ENCODE results near the gene SGK1.

DNA sequence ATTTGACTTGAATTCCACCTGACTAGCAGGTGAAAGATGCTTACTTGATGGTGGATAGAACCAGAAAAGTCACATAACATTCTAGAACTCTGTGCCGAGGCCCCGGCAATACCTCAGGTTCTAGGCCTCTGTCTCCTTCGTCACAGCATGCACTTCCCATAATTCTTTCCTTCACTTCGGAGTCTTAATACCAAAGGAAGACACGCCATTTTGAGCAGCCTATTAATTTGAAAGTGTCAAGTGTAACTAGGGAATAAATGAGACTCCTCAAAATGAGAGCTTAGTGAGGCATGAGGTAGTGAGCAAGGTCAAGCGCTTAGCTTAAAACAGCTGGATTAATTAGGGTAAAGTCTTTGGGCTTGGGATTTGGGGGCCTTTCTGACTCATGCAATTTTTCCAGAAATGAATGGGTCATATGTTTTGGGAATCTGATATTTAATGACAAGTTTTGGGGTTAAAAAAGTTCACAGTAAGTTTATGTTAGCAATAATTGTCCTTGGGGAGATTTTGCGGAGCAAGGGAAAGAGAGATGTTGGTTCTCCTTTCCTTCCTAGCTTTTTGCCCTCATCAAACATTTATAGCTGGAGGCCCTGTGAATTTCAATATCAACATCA is 29.1 kb upstream of the SGK1 start:
- TF ChIP-seq, protein P1, sequence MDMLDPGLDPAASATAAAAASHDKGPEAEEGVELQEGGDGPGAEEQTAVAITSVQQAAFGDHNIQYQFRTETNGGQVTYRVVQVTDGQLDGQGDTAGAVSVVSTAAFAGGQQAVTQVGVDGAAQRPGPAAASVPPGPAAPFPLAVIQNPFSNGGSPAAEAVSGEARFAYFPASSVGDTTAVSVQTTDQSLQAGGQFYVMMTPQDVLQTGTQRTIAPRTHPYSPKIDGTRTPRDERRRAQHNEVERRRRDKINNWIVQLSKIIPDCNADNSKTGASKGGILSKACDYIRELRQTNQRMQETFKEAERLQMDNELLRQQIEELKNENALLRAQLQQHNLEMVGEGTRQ (IDR thresholded peaks at IDR 0.05) = no peak
- TF ChIP-seq, protein P2, sequence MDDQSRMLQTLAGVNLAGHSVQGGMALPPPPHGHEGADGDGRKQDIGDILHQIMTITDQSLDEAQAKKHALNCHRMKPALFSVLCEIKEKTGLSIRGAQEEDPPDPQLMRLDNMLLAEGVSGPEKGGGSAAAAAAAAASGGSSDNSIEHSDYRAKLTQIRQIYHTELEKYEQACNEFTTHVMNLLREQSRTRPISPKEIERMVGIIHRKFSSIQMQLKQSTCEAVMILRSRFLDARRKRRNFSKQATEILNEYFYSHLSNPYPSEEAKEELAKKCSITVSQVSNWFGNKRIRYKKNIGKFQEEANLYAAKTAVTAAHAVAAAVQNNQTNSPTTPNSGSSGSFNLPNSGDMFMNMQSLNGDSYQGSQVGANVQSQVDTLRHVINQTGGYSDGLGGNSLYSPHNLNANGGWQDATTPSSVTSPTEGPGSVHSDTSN (IDR thresholded peaks at IDR 0.05) = no peak
- TF ChIP-seq CHD2 (IDR thresholded peaks at IDR 0.05; ENCODE audit: low read length, partially characterized antibody) (no peak), POLR2AphosphoS2 (conservative IDR thresholded peaks at IDR 0.05; ENCODE audit: low read length) (no peak), CHD4 (IDR thresholded peaks at IDR 0.05; ENCODE audit: borderline replicate concordance) (no peak), POLR2A (IDR thresholded peaks at IDR 0.05; ENCODE audit: low read length) (no peak), CTCF (IDR thresholded peaks at IDR 0.05) (no peak), BHLHE40 (IDR thresholded peaks at IDR 0.05; ENCODE audit: low read depth, low read length) (no peak), EP300 (IDR thresholded peaks at IDR 0.05) (no peak), REST (IDR thresholded peaks at IDR 0.05) (no peak), CEBPB (IDR thresholded peaks at IDR 0.05) (no peak)
